Activated CD8-positive, alpha-beta T cell treated with anti-CD3 and anti-CD28 coated beads for 36 hours (primary cell): Measurements from ENCODE around the gene NTSR1. TPM values are rescaled to one million over a fixed set of nuclear protein-coding genes. Genes with fewer than 3 reads are reported as not detected.

Source experiments
- ATAC-seq: fragments of 200-7000 bp; cut with Tn5 transposase; one replicate; pipeline ENCODE4 v1.10.0; 2021; ENCODE audit warnings: mild to moderate bottlenecking, moderate library complexity
- CTCF ChIA-PET: fragments of 350-600 bp; sonication (Branson Sonifier 250); formaldehyde crosslinking; loops from one replicate; lab custom pipeline; 2021; ENCODE audit warnings: antibody characterized with exemption; lab: Charles Lee
- POLR2A ChIA-PET: fragments of 350-600 bp; sonication (Branson Sonifier 250); formaldehyde crosslinking; loops from one replicate; lab custom pipeline; 2021; ENCODE audit warnings: antibody characterized with exemption; lab: Charles Lee
- DNase-seq: peaks from one replicate; pipeline ENCODE4 v3.0.0-alpha.2; 2020
- H3K27ac Mint-ChIP-seq: one replicate; pipeline ENCODE4 v1.8.0; 2021; ENCODE audit warnings: mild to moderate bottlenecking, mixed read lengths
- H3K27me3 Mint-ChIP-seq: one replicate; pipeline ENCODE4 v1.8.0; 2021; ENCODE audit warnings: mixed read lengths
- H3K36me3 Mint-ChIP-seq: one replicate; pipeline ENCODE4 v1.8.0; 2021; ENCODE audit warnings: low read depth, mixed read lengths
- H3K4me1 Mint-ChIP-seq: one replicate; pipeline ENCODE4 v1.8.0; 2021; ENCODE audit warnings: low read depth, mixed read lengths
- H3K4me3 Mint-ChIP-seq: one replicate; pipeline ENCODE4 v1.8.0; 2021; ENCODE audit warnings: mild to moderate bottlenecking, moderate library complexity, mixed read lengths
- H3K9me3 Mint-ChIP-seq: one replicate; pipeline ENCODE4 v1.8.0; 2021; ENCODE audit warnings: mixed read lengths
- CTCF ChIP-seq: fragments of 200-600 bp; IDR thresholded peaks from one replicate; pipeline ENCODE4 v1.8.0; 2022; ENCODE audit warnings: antibody characterized with exemption, mild to moderate bottlenecking
- intact Hi-C: fragments of 100-400 bp; cut with micrococcal nuclease; formaldehyde crosslinking; loops from one replicate; pipeline ENCODE4 v1.10.0; 2022
- total RNA-seq, 2 experiments: library from RNA; stranded (reverse); gene quantifications; one replicate each; pipeline ENCODE4 v1.2.3, GENCODE V29; 2021

The NTSR1 gene
- total RNA-seq, 2 experiments from 2014 or later, result not detected

GRCh38 chr20:62661647-62662046 is 47.0 kb upstream of the NTSR1 start:
- no peak overlapping the region for H3K27ac Mint-ChIP-seq
- TF ChIP-seq CTCF, result no peak
- no peaks in the 10 kb centered on the region for H3K27me3 Mint-ChIP-seq
- POLR2A ChIA-PET, result no interaction called here
- ATAC-seq (no peak), DNase-seq (no peak)
- H3K4me3 Mint-ChIP-seq, result no peak overlapping the region
- H3K36me3 Mint-ChIP-seq, result peaks cover 13% of the 10 kb centered on the region
- H3K4me1 Mint-ChIP-seq, result no peaks in the 10 kb centered on the region
- intact Hi-C loops, result no loop called here
- no peaks in the 10 kb centered on the region for H3K9me3 Mint-ChIP-seq
- CTCF ChIA-PET, result no interaction called here

GRCh38 chr20:62662422-62662821 is 46.2 kb upstream of the NTSR1 start:
- Mint-ChIP-seq H3K9me3 (no peaks in the 10 kb centered on the region), H3K27ac (no peak overlapping the region), H3K27me3 (no peaks in the 10 kb centered on the region), H3K4me3 (no peak overlapping the region), H3K36me3 (peaks cover 17% of the 10 kb centered on the region), H3K4me1 (no peaks in the 10 kb centered on the region)
- ATAC-seq, result no peak
- TF ChIP-seq CTCF, result no peak
- POLR2A ChIA-PET, result no interaction called here
- no peak for DNase-seq
- intact Hi-C loops, result no loop called here
- CTCF ChIA-PET, result no interaction called here

GRCh38 chr20:62663145-62664018 is 45.3 kb upstream of the NTSR1 start:
- no peaks in the 10 kb centered on the region for H3K4me1 Mint-ChIP-seq
- no peak overlapping the region for H3K4me3 Mint-ChIP-seq
- ATAC-seq (no peak), DNase-seq (no peak)
- H3K36me3 Mint-ChIP-seq, result peaks cover 24% of the 10 kb centered on the region
- TF ChIP-seq CTCF, result no peak
- CTCF ChIA-PET, result no interaction called here
- POLR2A ChIA-PET, result no interaction called here
- no peaks in the 10 kb centered on the region for H3K27me3 Mint-ChIP-seq
- no peak overlapping the region for H3K27ac Mint-ChIP-seq
- no peaks in the 10 kb centered on the region for H3K9me3 Mint-ChIP-seq
- intact Hi-C loops, result no loop called here

- no peaks in the 10 kb centered on the region for H3K4me1 Mint-ChIP-seq
- H3K27ac Mint-ChIP-seq, result no peak overlapping the region
- TF ChIP-seq CTCF, result no peak
- no peak overlapping the region for H3K4me3 Mint-ChIP-seq
- ChIA-PET POLR2A (no interaction called here), CTCF (no interaction called here)
- DNase-seq (no peak), ATAC-seq (no peak)
- H3K36me3 Mint-ChIP-seq, result peaks cover 25% of the 10 kb centered on the region
- H3K27me3 Mint-ChIP-seq, result no peaks in the 10 kb centered on the region
- no peaks in the 10 kb centered on the region for H3K9me3 Mint-ChIP-seq
- intact Hi-C loops, result no loop called here
Observed at GRCh38 chr20:62664019-62664971, 44.3 kb upstream of the NTSR1 start.
